ENCODE measurements around the gene SYTL4.

GRCh38 chrX:100648458-100649417 is 83.2 kb downstream of the SYTL4 start:
- no peak for TF ChIP-seq POLR2A (IDR thresholded peaks at IDR 0.05)
- no peak for TF ChIP-seq CTCF (IDR thresholded peaks at IDR 0.05)
- TF ChIP-seq POLR2AphosphoS5 (IDR thresholded peaks at IDR 0.05): no peak

Measured in stomach (tissue), 4 donors.